ENCODE data around the gene OTOGL.

Gene OTOGL, protein sequence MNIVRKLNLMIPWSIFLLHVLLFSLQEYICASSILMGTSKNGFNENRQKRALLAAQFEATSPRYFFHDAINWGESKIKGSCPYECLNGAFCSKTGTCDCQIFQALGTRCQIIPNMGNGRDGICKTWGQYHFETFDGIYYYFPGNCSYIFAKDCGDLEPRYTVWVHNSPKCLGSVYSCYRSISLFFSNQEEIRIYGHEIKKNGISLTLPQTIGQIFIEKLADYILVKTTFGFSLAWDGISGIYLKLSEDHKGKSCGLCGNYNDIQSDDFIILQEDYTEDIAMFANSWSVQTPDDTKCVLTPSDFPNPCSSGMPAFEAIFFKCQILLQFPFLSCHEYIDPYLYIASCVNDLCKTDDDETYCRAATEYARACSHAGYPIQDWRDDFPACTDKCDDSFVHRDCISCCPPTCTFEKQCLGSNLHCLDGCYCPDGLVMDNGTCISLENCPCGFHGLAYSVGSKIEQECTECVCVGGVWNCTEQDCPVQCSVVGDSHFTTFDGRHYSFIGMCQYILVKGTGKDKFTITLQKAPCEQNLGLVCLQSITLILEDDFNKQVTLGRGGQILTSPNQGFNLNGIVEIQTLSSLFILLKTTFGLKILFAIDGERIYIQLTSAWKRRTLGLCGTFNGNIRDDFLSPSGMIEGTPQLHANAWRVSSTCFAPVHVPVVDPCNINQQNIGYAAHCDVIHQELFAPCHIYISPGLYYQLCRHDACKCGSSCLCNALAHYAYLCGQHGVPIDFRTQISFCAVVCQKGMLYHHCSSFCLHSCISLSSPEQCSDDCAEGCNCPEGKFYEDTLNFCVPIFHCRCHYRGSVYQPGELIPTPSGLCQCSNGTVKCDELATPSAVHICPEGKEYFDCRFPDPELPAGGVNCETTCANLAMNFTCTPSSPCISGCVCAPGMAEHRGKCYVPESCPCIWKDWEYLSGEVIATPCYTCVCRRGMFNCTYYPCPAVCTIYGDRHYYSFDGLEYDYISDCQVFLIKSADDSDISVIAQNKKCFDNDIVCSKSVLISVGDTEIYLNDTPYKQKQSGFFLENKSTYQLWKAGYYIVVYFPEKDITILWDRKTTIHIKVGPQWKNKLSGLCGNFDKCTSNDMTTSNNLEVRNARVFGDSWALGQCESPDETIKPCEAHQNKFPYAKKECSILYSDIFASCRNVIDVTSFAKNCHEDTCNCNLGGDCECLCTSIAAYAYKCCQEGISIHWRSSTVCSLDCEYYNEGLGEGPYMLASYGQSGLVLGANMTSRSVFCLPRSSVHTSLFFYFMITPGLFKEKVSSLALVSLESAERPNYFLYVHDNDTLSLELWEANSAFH (N-terminal part only)

DNA sequence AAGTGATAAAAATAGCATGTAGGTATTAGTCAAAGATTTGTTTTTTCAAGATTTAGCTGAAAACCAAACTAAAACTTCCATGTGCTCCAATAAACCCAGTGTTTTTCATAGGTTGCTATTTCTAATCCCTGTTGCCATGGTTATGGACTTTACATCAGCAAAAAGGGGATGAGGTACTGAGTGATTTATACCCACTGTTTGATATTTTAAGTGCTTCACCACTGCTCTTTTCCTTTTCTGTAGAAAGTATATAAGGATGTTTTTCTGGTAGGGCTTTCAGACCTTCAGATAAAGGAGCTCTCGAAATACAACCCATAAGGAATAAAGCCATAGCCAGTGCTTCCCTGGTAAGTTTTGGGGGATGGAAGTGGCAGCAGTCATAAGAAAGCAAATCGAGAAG is at the start of gene OTOGL:
OTOGL (plus strand) TSS at position 279 of the 400 bp plus-strand sequence. CDS start 109,895 bp downstream, outside the sequence.
- Histone ChIP-seq H3K4me3 (ENCODE audit: low read depth, low read length) (no peak within 1 kb of the TSS), H3K4me1 (ENCODE audit: control insufficient read depth, insufficient read depth, low read length) (0 out of 2 replicates have a peak, but pooled peaks cover 2% of the 10 kb centered on the region), H3K27ac (ENCODE audit: extremely low read depth, low read depth, low read length) (no peak within 1 kb of the TSS), H3K36me3 (ENCODE audit: control insufficient read depth in 2 of 2, insufficient read depth in 1 of 2, low read length in 2 of 2) (no peaks in the 10 kb centered on the region), H3K9me3 (ENCODE audit: control insufficient read depth, insufficient read depth, low read depth, low read length) (no peaks in the 10 kb centered on the region)
- ChIA-PET CTCF (interaction anchor here (0.6 to 1.3 kb wide), 3 partner anchors 53 to 926 kb away, joined by 3 to 7 read pairs (median 5); no protein-coding TSS in a partner anchor), POLR2A (no interaction called here)
- no peak for TF ChIP-seq ZNF302 (tag by site-specific recombination; IDR thresholded peaks at IDR 0.05; ENCODE audit: low read depth)
- no peak for TF ChIP-seq ZNF560 (tag by site-specific recombination; IDR thresholded peaks at IDR 0.05; ENCODE audit: borderline replicate concordance)
- TF ChIP-seq ZNF776 (tag by site-specific recombination; IDR thresholded peaks at IDR 0.05; ENCODE audit: borderline replicate concordance) = no peak
- TF ChIP-seq, protein P1, sequence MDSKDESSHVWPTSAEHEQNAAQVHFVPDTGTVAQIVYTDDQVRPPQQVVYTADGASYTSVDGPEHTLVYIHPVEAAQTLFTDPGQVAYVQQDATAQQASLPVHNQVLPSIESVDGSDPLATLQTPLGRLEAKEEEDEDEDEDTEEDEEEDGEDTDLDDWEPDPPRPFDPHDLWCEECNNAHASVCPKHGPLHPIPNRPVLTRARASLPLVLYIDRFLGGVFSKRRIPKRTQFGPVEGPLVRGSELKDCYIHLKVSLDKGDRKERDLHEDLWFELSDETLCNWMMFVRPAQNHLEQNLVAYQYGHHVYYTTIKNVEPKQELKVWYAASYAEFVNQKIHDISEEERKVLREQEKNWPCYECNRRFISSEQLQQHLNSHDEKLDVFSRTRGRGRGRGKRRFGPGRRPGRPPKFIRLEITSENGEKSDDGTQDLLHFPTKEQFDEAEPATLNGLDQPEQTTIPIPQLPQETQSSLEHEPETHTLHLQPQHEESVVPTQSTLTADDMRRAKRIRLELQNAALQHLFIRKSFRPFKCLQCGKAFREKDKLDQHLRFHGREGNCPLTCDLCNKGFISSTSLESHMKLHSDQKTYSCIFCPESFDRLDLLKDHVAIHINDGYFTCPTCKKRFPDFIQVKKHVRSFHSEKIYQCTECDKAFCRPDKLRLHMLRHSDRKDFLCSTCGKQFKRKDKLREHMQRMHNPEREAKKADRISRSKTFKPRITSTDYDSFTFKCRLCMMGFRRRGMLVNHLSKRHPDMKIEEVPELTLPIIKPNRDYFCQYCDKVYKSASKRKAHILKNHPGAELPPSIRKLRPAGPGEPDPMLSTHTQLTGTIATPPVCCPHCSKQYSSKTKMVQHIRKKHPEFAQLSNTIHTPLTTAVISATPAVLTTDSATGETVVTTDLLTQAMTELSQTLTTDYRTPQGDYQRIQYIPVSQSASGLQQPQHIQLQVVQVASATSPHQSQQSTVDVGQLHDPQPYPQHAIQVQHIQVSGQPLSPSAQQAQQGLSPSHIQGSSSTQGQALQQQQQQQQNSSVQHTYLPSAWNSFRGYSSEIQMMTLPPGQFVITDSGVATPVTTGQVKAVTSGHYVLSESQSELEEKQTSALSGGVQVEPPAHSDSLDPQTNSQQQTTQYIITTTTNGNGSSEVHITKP (tag by site-specific recombination; IDR thresholded peaks at IDR 0.05) = peak; percentile 54; the same call in 1 of the 2 replicates
- no peak for TF ChIP-seq ZNF558 (tag by site-specific recombination; IDR thresholded peaks at IDR 0.05)
- TF ChIP-seq ZNF768 (tag by site-specific recombination; IDR thresholded peaks at IDR 0.05) = no peak
- TF ChIP-seq ZFP37 (tag by site-specific recombination; IDR thresholded peaks at IDR 0.05) = no peak
- TF ChIP-seq ZBTB7A (tag by site-specific recombination; IDR thresholded peaks at IDR 0.05; ENCODE audit: low read depth) = no peak
- peak; percentile 81 for TF ChIP-seq FEZF1 (tag by site-specific recombination; IDR thresholded peaks at IDR 0.05)
- no peak for TF ChIP-seq ZNF610 (tag by site-specific recombination; IDR thresholded peaks at IDR 0.05; ENCODE audit: borderline replicate concordance)
- TF ChIP-seq ZNF133 (tag by site-specific recombination; IDR thresholded peaks at IDR 0.05) = no peak
- TF ChIP-seq, protein P2, sequence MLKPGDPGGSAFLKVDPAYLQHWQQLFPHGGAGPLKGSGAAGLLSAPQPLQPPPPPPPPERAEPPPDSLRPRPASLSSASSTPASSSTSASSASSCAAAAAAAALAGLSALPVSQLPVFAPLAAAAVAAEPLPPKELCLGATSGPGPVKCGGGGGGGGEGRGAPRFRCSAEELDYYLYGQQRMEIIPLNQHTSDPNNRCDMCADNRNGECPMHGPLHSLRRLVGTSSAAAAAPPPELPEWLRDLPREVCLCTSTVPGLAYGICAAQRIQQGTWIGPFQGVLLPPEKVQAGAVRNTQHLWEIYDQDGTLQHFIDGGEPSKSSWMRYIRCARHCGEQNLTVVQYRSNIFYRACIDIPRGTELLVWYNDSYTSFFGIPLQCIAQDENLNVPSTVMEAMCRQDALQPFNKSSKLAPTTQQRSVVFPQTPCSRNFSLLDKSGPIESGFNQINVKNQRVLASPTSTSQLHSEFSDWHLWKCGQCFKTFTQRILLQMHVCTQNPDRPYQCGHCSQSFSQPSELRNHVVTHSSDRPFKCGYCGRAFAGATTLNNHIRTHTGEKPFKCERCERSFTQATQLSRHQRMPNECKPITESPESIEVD (tag by site-specific recombination; IDR thresholded peaks at IDR 0.05) = 0 out of 2 replicates have a peak, but pooled peaks have one; percentile 15
- TF ChIP-seq, protein P3, sequence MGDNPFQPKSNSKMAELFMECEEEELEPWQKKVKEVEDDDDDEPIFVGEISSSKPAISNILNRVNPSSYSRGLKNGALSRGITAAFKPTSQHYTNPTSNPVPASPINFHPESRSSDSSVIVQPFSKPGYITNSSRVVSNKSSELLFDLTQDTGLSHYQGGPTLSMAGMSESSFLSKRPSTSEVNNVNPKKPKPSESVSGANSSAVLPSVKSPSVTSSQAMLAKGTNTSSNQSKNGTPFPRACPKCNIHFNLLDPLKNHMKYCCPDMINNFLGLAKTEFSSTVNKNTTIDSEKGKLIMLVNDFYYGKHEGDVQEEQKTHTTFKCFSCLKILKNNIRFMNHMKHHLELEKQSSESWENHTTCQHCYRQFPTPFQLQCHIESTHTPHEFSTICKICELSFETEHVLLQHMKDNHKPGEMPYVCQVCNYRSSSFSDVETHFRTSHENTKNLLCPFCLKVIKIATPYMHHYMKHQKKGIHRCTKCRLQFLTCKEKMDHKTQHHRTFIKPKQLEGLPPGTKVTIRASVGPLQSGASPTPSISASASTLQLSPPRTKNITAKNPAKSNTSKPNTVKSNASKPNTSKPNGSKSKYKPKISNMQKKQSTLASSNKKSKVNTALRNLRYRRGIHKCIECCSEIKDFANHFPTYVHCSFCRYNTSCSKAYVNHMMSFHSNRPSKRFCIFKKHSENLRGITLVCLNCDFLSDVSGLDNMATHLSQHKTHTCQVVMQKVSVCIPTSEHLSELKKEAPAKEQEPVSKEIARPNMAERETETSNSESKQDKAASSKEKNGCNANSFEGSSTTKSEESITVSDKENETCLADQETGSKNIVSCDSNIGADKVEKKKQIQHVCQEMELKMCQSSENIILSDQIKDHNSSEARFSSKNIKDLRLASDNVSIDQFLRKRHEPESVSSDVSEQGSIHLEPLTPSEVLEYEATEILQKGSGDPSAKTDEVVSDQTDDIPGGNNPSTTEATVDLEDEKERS (tag by site-specific recombination; IDR thresholded peaks at IDR 0.05) = no peak
- no peak for TF ChIP-seq ZNF366 (tag by site-specific recombination; conservative IDR thresholded peaks at IDR 0.05)
- no peak for TF ChIP-seq SCRT2 (tag by site-specific recombination; IDR thresholded peaks at IDR 0.05)
- no peak for TF ChIP-seq SCRT1 (tag by site-specific recombination; IDR thresholded peaks at IDR 0.05; ENCODE audit: borderline replicate concordance)
